AG04449 (cell line): ENCODE results near the gene DUSP2.

Experiments used
- CTCF ChIA-PET: fragments of 350-600 bp; formaldehyde crosslinking; extraction: SDS; loops from one replicate; lab custom pipeline; 2021; ENCODE audit warnings: antibody characterized with exemption; lab: Yijun Ruan, JAX
- POLR2A ChIA-PET: fragments of 400-600, 350-600 bp; formaldehyde crosslinking; extraction: SDS; loops from one replicate; lab custom pipeline; 2020; ENCODE audit warnings: antibody characterized with exemption, inconsistent platforms; lab: Yijun Ruan, JAX
- DNase-seq: peaks from one replicate; pipeline ENCODE4 v3.0.0-alpha.2; 2010; ENCODE audit warnings: low read depth, low spot score
- H3K4me3 ChIP-seq: 2 replicates; pipeline ENCODE4 v1.5.1; 2011; ENCODE audit warnings: low read depth, mild to moderate bottlenecking, control low read depth, low read length
- TF ChIP-seq, protein P1 (sequence below): IDR thresholded peaks from one replicate; pipeline ENCODE4 v1.5.1; 2011; ENCODE audit warnings: mild to moderate bottlenecking, moderate library complexity, low read length, control low read depth, inconsistent platforms; ENCODE audit not compliant: insufficient read depth; ENCODE audit errors: missing control alignments

Gene DUSP2

DNA sequence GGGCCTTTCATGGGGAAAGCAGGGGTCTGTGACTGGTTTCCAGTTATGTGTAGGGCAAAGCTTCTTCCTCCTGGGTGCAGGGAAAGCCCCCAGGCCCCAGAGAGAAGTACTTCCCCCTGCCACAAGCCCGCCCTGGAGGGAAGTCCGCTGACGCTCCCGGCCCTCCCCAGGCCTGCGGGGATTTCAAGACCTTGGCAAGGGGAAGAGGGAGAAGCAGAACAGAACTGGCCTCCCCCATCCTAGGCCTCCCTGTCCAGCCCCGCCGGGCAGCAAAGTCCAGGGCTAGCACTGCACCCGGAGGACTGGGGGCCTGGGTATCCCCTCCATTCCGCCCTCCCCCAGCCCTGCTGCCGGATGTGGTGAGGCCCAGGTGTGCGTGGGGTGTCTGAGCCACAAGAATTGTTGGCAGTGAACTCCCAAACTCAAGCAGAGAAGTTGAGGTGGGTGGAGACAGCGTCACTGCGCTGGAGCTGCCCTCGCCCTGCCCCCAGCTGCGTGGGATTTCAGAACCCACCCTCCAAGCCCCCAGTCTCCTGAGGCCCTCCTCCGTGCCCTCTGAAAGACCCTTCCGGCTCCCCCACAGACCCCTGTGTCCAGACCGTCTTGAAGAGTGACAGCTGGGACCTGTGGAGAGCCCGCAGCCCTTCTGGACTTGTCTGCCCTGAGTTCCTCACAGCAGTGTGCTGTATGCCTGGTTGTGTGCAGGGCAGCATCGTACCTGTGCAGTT lies 1.1 kb upstream of the DUSP2 start:
- CTCF ChIA-PET, result interaction anchor here (1.3 to 5.7 kb wide), 4 partner anchors 8 to 29 kb away, joined by 4 to 41 read pairs (median 12); partner anchors contain the start of gene ASTL
- no peak overlapping the region for H3K4me3 ChIP-seq
- TF ChIP-seq, protein P1, sequence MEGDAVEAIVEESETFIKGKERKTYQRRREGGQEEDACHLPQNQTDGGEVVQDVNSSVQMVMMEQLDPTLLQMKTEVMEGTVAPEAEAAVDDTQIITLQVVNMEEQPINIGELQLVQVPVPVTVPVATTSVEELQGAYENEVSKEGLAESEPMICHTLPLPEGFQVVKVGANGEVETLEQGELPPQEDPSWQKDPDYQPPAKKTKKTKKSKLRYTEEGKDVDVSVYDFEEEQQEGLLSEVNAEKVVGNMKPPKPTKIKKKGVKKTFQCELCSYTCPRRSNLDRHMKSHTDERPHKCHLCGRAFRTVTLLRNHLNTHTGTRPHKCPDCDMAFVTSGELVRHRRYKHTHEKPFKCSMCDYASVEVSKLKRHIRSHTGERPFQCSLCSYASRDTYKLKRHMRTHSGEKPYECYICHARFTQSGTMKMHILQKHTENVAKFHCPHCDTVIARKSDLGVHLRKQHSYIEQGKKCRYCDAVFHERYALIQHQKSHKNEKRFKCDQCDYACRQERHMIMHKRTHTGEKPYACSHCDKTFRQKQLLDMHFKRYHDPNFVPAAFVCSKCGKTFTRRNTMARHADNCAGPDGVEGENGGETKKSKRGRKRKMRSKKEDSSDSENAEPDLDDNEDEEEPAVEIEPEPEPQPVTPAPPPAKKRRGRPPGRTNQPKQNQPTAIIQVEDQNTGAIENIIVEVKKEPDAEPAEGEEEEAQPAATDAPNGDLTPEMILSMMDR, result no peak
- DNase-seq, result no peak
- POLR2A ChIA-PET, result no interaction called here

DNA sequence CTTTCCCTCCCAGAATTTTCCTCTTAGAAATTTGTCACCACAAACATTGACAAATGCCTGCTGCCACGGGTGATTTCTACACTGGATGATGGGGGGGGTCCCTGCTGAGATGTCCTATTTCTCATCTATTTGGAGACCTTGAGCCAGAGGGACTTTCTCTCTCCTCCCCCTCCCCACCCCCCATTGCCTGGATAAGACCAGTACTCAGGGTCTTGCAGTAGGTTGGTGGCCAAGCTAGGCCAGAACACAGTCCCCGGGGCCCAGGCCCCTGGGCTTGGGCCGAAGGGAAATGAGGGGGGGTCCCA lies 560 bp upstream of the DUSP2 start:
- no peak for DNase-seq
- TF ChIP-seq, protein P1, result no peak
- ChIA-PET POLR2A (no interaction called here), CTCF (interaction anchor here (1.4 to 3.1 kb wide), 3 partner anchors 29 kb away, joined by 4 to 20 read pairs (median 16); no protein-coding TSS in a partner anchor)
- H3K4me3 ChIP-seq, result peak overlapping the region; percentile 61

DNA sequence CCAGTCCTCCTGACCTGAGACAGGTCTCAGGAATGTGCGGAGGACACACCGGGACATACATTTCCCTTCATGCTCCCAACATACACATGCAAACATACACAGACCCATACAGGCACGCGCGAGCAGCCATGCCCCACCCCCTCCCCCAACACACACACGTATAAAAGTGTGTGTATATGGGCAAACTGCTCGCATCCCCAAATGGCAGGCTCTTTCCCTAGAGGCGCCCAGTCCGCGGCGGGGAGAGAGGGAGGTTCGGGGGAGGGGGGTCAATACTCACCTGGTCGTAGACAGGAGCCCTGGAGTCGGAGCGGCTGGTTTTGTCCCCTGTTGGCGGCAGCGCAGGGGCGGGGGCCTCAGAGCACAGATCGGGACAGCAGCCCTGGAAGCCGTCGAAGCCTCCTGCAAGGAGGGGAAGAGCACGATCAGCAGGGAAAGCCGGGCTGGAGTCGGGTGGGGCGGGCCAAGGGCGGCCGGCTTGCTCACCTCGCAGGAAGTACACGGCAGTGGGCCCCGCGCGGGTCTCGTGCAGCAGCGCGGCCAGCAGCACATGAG lies 682 bp downstream of the DUSP2 start:
- POLR2A ChIA-PET, result interaction anchor here (0.6 to 1.3 kb wide), 5 partner anchors 9 to 64 kb away, joined by 3 to 4 read pairs (median 3); partner anchors contain the start of gene STARD7
- DNase-seq, result no peak
- CTCF ChIA-PET, result interaction anchor here (0.6 to 2.6 kb wide), 5 partner anchors 12 to 192 kb away, joined by 3 to 16 read pairs (median 3); partner anchors contain the start of gene NCAPH
- H3K4me3 ChIP-seq, result peak overlapping the region; percentile 61
- TF ChIP-seq, protein P1, result no peak

DNA sequence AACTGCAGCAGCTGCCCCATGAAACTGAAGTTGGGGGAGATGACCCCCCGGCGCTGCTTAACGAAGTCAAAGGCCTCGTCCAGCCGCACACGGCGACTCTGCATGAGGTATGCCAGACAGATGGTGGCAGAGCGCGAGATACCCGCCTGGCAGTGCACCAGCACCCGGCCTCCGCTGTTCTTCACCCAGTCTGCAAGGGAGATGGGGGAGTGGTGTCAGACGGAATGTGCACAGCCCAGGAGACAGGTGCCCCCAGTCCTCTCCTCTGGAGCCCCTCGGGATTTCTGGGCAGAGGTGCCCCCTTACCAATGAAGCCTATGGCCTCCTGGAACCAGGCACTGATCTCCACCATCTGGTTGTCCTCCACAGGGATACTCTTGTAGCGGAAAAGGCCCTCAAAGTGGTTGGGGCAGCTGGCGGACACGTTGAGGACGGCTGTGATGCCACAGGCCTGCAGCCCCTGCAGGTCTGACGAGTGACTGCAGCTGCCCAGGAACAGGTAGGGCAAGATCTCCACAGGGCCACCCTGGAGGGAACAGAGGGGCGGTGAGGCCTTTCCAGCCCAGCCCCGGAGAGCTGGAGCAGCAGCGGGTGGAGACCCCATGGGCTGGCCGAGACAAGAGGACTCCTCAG lies 1.3 kb downstream of the DUSP2 start:
- peak overlapping the region; percentile 61 for H3K4me3 ChIP-seq
- POLR2A ChIA-PET, result no interaction called here
- DNase-seq, result no peak
- TF ChIP-seq, protein P1, result peak; percentile 5
- CTCF ChIA-PET, result interaction anchor here (1.2 to 9.0 kb wide), 4 partner anchors 12 to 118 kb away, joined by 3 to 147 read pairs (median 10); no protein-coding TSS in a partner anchor

DNA sequence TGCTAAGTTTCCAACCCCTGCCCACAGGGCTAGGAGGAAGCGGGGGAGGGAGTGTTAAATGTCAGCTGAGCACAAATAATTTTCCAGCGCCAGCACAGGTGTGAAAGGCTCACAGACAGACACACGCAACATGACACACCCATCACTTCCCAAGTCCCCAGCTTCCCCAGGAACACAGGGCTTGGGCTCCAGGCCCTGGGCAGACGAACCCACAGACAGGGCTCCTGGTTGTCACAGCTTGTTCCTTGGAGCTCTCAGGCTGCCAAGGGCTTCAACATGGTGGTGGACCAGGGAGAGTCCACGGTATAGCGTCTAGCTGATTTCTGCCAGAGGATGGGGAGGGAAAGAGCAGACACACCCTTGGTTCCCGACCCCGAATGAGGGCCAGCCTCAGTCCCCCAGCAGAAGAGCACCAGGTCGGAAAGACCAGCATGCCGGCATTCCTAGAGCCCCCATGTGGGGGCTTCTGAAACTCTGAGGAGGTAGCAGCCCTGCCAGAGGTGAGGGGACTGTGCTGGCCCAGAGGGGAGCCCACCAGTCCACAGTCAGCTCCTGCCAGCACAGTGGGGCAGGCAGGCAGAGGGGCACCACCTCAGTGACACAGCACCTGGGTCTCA lies 1.9 kb downstream of the DUSP2 start:
- TF ChIP-seq, protein P1, result no peak
- DNase-seq, result no peak
- ChIA-PET CTCF (interaction anchor here (1.1 to 9.0 kb wide), 4 partner anchors 27 to 130 kb away, joined by 3 to 147 read pairs (median 12); partner anchors contain the start of gene ADRA2B), POLR2A (no interaction called here)
- H3K4me3 ChIP-seq, result no peak overlapping the region
